Keratinocyte (primary cell): ENCODE measurements around the gene GABRD. TPM values are rescaled to one million over a fixed set of nuclear protein-coding genes. Genes with fewer than 3 reads are reported as not detected.

Source experiments
- DNase-seq: peaks from one replicate; pipeline ENCODE4 v3.0.0-alpha.2; 2011; ENCODE audit warnings: low read depth, missing footprints, low spot score
- FAIRE-seq: peaks from 2 replicates; lab custom pipeline; 2011; peaks lifted over from hg19 to GRCh38; lab: Jason Lieb, UNC
- H2AFZ ChIP-seq: 2 replicates; pipeline ENCODE4 v1.6.0; 2012; ENCODE audit warnings: low read length, control low read depth, inconsistent platforms; ENCODE audit not compliant: control insufficient read depth
- H3K27ac ChIP-seq: 2 replicates; pipeline ENCODE4 v1.5.1; 2011; ENCODE audit warnings: low read length; ENCODE audit not compliant: control insufficient read depth, insufficient read depth
- H3K27me3 ChIP-seq: 3 replicates; pipeline ENCODE4 v1.6.0; 2011; ENCODE audit warnings: low read length; ENCODE audit not compliant: control insufficient read depth, insufficient read depth; ENCODE audit errors: extremely low read depth
- H3K36me3 ChIP-seq, 2 experiments: 2 replicates in 1 of 2; 3 replicates in 1 of 2; pipeline ENCODE4 v1.5.1; 2011; ENCODE audit warnings: low read length in 2 of 2, mild to moderate bottlenecking in 1 of 2; ENCODE audit not compliant: control insufficient read depth in 2 of 2, insufficient read depth in 2 of 2; ENCODE audit errors: extremely low read depth in 1 of 2
- H3K4me1 ChIP-seq: 3 replicates; pipeline ENCODE4 v1.5.1; 2011; ENCODE audit warnings: low read length; ENCODE audit not compliant: control insufficient read depth, insufficient read depth; ENCODE audit errors: extremely low read depth
- H3K4me2 ChIP-seq: 3 replicates; pipeline ENCODE4 v1.6.0; 2011; ENCODE audit warnings: low read depth, low read length; ENCODE audit not compliant: control insufficient read depth, insufficient read depth; ENCODE audit errors: extremely low read depth
- H3K4me3 ChIP-seq, 3 experiments: fragments of 200-600 bp in 1 of 3; sonication (generic) in 1 of 3; 2 replicates in 2 of 3; 3 replicates in 1 of 3; pipeline ENCODE4 v1.5.1; 2011 to 2016; ENCODE audit warnings: low read length in 3 of 3, mild to moderate bottlenecking in 3 of 3, control low read depth in 2 of 3, inconsistent platforms in 1 of 3, low read depth in 1 of 3, mixed read lengths in 1 of 3, mixed run types in 1 of 3, moderate library complexity in 1 of 3; ENCODE audit not compliant: control insufficient read depth in 2 of 3, insufficient read depth in 2 of 3; ENCODE audit errors: extremely low read depth in 1 of 3
- H3K79me2 ChIP-seq: 2 replicates; pipeline ENCODE4 v1.6.0; 2012; ENCODE audit warnings: low read length; ENCODE audit not compliant: control insufficient read depth, insufficient read depth
- H3K9ac ChIP-seq: 3 replicates; pipeline ENCODE4 v1.6.0; 2011; ENCODE audit warnings: low read length; ENCODE audit not compliant: control insufficient read depth, insufficient read depth; ENCODE audit errors: extremely low read depth
- H3K9me1 ChIP-seq: 3 replicates; pipeline ENCODE4 v1.6.0; 2011; ENCODE audit warnings: low read length; ENCODE audit not compliant: control insufficient read depth, insufficient read depth; ENCODE audit errors: extremely low read depth
- H3K9me3 ChIP-seq: 2 replicates; pipeline ENCODE4 v1.5.1; 2012; ENCODE audit warnings: low read depth, low read length; ENCODE audit not compliant: control insufficient read depth
- H4K20me1 ChIP-seq: 3 replicates; pipeline ENCODE4 v1.6.0; 2011; ENCODE audit warnings: low read length; ENCODE audit not compliant: control insufficient read depth, insufficient read depth; ENCODE audit errors: extremely low read depth
- CTCF ChIP-seq, 3 experiments: IDR thresholded peaks in 1 of 3; conservative IDR thresholded peaks in 1 of 3; optimal IDR thresholded peaks in 1 of 3; 2 replicates in 2 of 3; 3 replicates in 1 of 3; pipeline versions ENCODE3 to v1.5.1; 2011; ENCODE audit warnings: low read length in 3 of 3, mild to moderate bottlenecking in 3 of 3, moderate library complexity in 2 of 3, control low read depth in 1 of 3, inconsistent platforms in 1 of 3; ENCODE audit not compliant: insufficient read depth in 2 of 3; ENCODE audit errors: extremely low read depth in 1 of 3
- EZH2 ChIP-seq: IDR thresholded peaks from one replicate; pipeline ENCODE4 v1.6.1; 2012; ENCODE audit warnings: inconsistent platforms, mild to moderate bottlenecking, low read length, moderate library complexity
- dilution Hi-C: fragments of 300-500 bp; cut with MboI; formaldehyde crosslinking; loops from one replicate; pipeline ENCODE4 v1.7.0; 2020; ENCODE audit warnings: low sequenced_read_pairs; ENCODE audit not compliant: extremely low pct_ligation_motif_present
- polyA plus RNA-seq, 5 experiments: library from polyadenylated mRNA; depleted of rRNA in 3 of 5; stranded (reverse) in 3 of 5; stranded (forward) in 1 of 5; unstranded in 1 of 5; fragments of >200 nt; gene quantifications; 1 replicate in 1 of 5; 2 replicates in 3 of 5; 3 replicates in 1 of 5; pipeline versions ENCODE4 v1.2.1 to v1.2.3, GENCODE V29; 2011 to 2012; ENCODE audit warnings: missing spikeins in 2 of 5, low read depth in 1 of 5, low replicate concordance in 1 of 5

Gene GABRD
- polyA plus RNA-seq, 1 donor (not counting 4 experiments of a cell fraction or from before 2014, with no cell fraction given) = not detected

- Histone ChIP-seq H3K4me2 (no peak overlapping the region), H3K4me1 (no peaks in the 10 kb centered on the region)
- dilution Hi-C loops = no loop called here
Measured at GRCh38 chr1:2014181-2014580, 5.0 kb upstream of the GABRD start.

GRCh38 chr1:2014741-2015735 lies 4.1 kb upstream of the GABRD start:
- no peak for FAIRE-seq
- DNase-seq = no peak
- Histone ChIP-seq H3K27me3 (peaks cover 38% of the 10 kb centered on the region), H3K4me2 (no peak overlapping the region), H3K9me1 (no peaks in the 10 kb centered on the region), H3K27ac (no peak overlapping the region), H3K4me1 (no peaks in the 10 kb centered on the region), H3K9me3 (no peaks in the 10 kb centered on the region), H3K9ac (no peak overlapping the region), H2AFZ (no peak overlapping the region), H3K79me2 (no peaks in the 10 kb centered on the region), H4K20me1 (peaks cover 3% of the 10 kb centered on the region), H3K4me3 (no peak overlapping the region), H3K36me3 (no peaks in the 10 kb centered on the region)
- TF ChIP-seq EZH2 (no peak), CTCF (optimal IDR thresholded peaks at IDR 0.05 in 1 of 3, IDR thresholded peaks at IDR 0.05 in 1 of 3, conservative IDR thresholded peaks at IDR 0.05 in 1 of 3; ENCODE audit: extremely low read depth in 1 of 3, insufficient read depth in 2 of 3, low read length in 3 of 3) (no peak)
- dilution Hi-C loops = no loop called here

More at GRCh38 chr1:2014181-2014580, 5.0 kb upstream of the GABRD start:
- no peak overlapping the region for H3K27ac ChIP-seq
- H3K9ac ChIP-seq = no peak overlapping the region
- H2AFZ ChIP-seq = no peak overlapping the region
- peaks cover 3% of the 10 kb centered on the region for H4K20me1 ChIP-seq
- no peaks in the 10 kb centered on the region for H3K9me3 ChIP-seq
- no peak for TF ChIP-seq EZH2
- TF ChIP-seq CTCF (optimal IDR thresholded peaks at IDR 0.05 in 1 of 3, IDR thresholded peaks at IDR 0.05 in 1 of 3, conservative IDR thresholded peaks at IDR 0.05 in 1 of 3; ENCODE audit: extremely low read depth in 1 of 3, insufficient read depth in 2 of 3, low read length in 3 of 3) = no peak
- DNase-seq (no peak), FAIRE-seq (no peak)
- no peaks in the 10 kb centered on the region for H3K79me2 ChIP-seq
- no peak overlapping the region for H3K4me3 ChIP-seq
- no peaks in the 10 kb centered on the region for H3K9me1 ChIP-seq
- H3K27me3 ChIP-seq = peaks cover 37% of the 10 kb centered on the region
- H3K36me3 ChIP-seq = no peaks in the 10 kb centered on the region
